Measurements from ENCODE around the gene MUSTN1. TPM values are rescaled to one million over a fixed set of nuclear protein-coding genes. Genes with fewer than 3 reads are reported as not detected.

Gene MUSTN1
- total and polyA plus RNA-seq, 4 donors, result 0.65 to 189 (median 9.3) TPM

DNA sequence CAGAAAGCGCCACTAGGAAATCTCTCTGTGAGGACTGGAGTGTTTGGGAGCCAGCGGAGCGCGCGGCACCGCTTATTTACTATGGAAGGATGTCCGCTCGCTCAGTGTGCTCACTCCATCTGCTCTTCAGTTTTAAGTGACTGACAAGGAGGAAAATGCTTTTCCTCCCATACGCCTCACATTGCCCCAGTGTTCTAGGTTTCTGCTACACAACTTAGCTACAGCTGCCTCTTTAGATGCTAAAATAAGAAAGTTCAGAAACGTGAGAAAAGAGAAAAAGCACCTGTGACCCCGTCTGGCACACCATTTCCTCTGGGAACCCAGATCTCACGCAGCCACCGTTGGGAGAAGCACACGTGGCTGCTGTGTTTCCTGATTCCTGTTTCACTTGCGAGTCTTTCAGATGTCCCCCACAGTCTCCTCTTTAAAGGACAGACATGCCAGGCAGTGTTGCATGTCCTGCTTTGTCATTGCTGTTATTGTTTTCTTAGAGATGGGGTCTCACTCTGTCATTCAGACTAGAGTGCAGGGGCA lies 11.7 kb upstream of the MUSTN1 start:
- H3K36me3 ChIP-seq (ENCODE audit: control insufficient read depth, insufficient read depth, low read length), result peaks cover 70% of the 10 kb centered on the region
- no peaks in the 10 kb centered on the region for H3K27me3 ChIP-seq (ENCODE audit: control insufficient read depth, insufficient read depth, low read length)
- H3K27ac ChIP-seq (ENCODE audit: low read depth, low read length), result no peak overlapping the region
- DNase-seq (ENCODE audit: low read depth in 4 of 6, low spot score in 6 of 6), result no peak
- no peak overlapping the region for H3K4me3 ChIP-seq (ENCODE audit: low read depth, low read length)
- H3K9me3 ChIP-seq (ENCODE audit: control insufficient read depth, insufficient read depth, low read length), result no peaks in the 10 kb centered on the region
- H3K4me1 ChIP-seq (ENCODE audit: control insufficient read depth, insufficient read depth, low read length), result peaks cover 31% of the 10 kb centered on the region
- 68% methylated on average over 13 of the region's 15 CpGs for WGBS (ENCODE audit: insufficient coverage)

DNA sequence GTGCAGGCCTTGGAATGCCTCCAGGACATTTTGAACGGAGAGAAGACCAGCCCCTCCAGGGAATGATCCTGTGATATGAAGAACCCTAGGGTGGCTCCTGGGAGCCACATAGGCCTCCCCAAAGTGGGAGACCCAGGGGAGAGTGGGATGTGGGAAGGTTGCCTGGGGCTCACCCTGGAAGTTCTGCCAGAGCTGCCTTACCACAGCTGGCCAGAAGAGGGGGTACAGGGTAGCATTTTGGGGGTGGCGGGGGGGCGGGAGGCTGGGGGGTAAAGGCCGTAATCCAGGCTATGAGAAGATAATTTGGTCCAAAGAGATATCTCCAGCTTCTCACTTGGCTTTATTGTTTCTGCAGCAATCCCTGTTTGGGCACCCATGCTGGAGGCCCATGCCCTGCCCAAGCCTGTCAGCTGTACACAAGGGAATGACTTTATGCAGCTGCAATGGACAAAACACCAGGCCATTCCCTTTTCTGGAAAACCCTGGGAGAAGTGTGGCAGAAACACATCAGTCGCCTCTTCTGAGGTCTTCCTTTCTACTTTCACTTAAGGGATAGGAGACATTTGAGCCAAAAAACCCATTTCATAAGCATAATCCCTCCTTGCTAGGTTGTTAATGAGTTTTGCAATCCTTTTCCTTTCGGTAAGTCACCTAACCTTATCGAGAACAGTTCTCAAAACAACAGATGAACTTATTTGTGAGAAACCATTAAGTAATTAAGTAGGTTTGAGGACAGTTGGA lies 11.0 kb upstream of the MUSTN1 start:
- Histone ChIP-seq H3K27ac (ENCODE audit: low read depth, low read length) (peak overlapping the region; percentile 63), H3K27me3 (ENCODE audit: control insufficient read depth, insufficient read depth, low read length) (no peaks in the 10 kb centered on the region), H3K9me3 (ENCODE audit: control insufficient read depth, insufficient read depth, low read length) (no peaks in the 10 kb centered on the region), H3K4me1 (ENCODE audit: control insufficient read depth, insufficient read depth, low read length) (peaks cover 37% of the 10 kb centered on the region), H3K4me3 (ENCODE audit: low read depth, low read length) (no peak overlapping the region), H3K36me3 (ENCODE audit: control insufficient read depth, insufficient read depth, low read length) (peaks cover 76% of the 10 kb centered on the region)
- DNase-seq (ENCODE audit: low read depth in 4 of 6, low spot score in 6 of 6), result no peak
- WGBS (ENCODE audit: insufficient coverage), result 85% methylated on average over 4 of the region's 7 CpGs

DNA sequence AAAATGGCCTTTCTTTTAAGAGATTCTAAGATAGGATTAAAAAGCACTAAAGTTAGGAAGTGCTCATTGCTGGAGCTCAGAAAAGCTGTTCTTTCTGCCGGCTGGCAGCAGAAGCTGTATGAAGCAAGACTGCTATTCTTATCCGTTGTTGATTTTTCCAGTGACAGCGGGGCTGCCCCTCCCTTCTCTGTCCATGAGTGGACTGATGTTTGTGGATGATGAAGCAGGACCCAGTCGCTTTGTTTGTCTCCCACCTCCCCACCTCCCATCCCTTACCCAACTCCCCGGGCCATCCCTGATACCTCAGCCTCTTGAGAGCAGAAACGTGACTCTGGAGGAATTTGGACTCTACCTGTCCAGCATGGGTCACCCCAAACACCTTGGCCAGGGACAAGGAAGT lies 10.3 kb upstream of the MUSTN1 start:
- Histone ChIP-seq H3K4me1 (ENCODE audit: control insufficient read depth, insufficient read depth, low read length) (peaks cover 37% of the 10 kb centered on the region), H3K36me3 (ENCODE audit: control insufficient read depth, insufficient read depth, low read length) (peaks cover 78% of the 10 kb centered on the region), H3K27me3 (ENCODE audit: control insufficient read depth, insufficient read depth, low read length) (no peaks in the 10 kb centered on the region), H3K27ac (ENCODE audit: low read depth, low read length) (peak overlapping the region; percentile 63), H3K4me3 (ENCODE audit: low read depth, low read length) (no peak overlapping the region), H3K9me3 (ENCODE audit: control insufficient read depth, insufficient read depth, low read length) (no peaks in the 10 kb centered on the region)
- DNase-seq (ENCODE audit: low read depth in 4 of 6, low spot score in 6 of 6), result peak in 1 of 6 donors; percentile 31
- no CpG with 5 or more reads among the region's 6 CpGs for WGBS (ENCODE audit: insufficient coverage)

DNA sequence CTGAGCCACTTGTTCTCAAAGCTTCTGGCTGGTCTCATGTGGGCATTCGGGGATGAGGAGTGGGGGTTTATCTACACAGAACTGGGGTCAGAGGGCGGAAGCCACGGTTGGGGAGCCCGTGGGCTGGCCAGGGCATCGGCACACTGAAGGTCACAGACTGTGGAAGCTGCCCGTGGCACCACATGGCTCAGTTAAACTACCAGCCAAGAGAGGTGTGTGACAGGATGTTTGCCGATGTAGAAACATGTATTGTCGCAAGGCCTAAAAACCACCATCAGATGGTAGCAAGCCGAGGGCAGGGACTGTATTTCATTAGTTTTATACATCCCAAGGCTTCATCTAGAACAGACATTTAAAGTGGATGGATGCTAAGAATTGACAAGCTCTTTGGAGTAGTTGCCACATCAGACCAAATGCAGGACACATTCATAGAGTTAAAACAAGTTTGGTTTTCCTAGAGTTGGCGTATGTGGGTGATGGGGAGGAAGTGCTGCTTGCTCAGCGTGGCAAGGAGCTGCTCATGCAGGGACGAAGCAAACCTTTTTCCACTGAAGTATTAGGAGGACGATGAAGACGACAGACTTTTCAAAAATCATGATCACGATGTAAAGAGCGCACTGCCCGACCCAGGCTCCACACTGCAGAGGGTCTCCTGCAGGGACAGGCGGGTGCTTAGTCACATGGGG lies 9.6 kb upstream of the MUSTN1 start:
- H3K4me3 ChIP-seq (ENCODE audit: low read depth, low read length), result no peak overlapping the region
- no peak overlapping the region for H3K27ac ChIP-seq (ENCODE audit: low read depth, low read length)
- H3K36me3 ChIP-seq (ENCODE audit: control insufficient read depth, insufficient read depth, low read length), result peaks cover 74% of the 10 kb centered on the region
- no peak for DNase-seq (ENCODE audit: low read depth in 4 of 6, low spot score in 6 of 6)
- no peaks in the 10 kb centered on the region for H3K27me3 ChIP-seq (ENCODE audit: control insufficient read depth, insufficient read depth, low read length)
- 92% methylated on average over 15 of the region's 18 CpGs for WGBS (ENCODE audit: insufficient coverage)
- H3K4me1 ChIP-seq (ENCODE audit: control insufficient read depth, insufficient read depth, low read length), result peaks cover 37% of the 10 kb centered on the region
- no peaks in the 10 kb centered on the region for H3K9me3 ChIP-seq (ENCODE audit: control insufficient read depth, insufficient read depth, low read length)

DNA sequence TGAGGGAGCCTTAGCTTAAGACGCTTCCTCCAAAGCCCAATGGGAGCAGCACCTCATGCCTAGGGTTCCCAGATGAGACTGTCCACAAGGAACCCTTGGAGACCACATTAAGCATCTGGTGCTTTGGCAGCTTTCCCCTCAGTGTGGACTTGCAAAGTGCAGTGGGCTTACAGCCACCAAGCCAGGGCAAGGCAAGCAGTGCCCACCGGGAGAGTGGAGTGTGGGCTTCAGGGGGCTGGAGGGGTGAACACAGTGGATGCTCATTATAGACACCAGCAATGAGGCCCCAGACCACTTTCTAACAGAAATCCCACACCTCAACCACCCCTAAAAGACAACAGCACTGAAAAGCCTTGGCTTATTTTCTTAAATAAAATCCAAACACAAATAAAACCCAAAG lies 9.1 kb upstream of the MUSTN1 start:
- Histone ChIP-seq H3K4me3 (ENCODE audit: low read depth, low read length) (no peak overlapping the region), H3K27ac (ENCODE audit: low read depth, low read length) (no peak overlapping the region), H3K36me3 (ENCODE audit: control insufficient read depth, insufficient read depth, low read length) (peaks cover 74% of the 10 kb centered on the region), H3K4me1 (ENCODE audit: control insufficient read depth, insufficient read depth, low read length) (peaks cover 37% of the 10 kb centered on the region), H3K27me3 (ENCODE audit: control insufficient read depth, insufficient read depth, low read length) (no peaks in the 10 kb centered on the region), H3K9me3 (ENCODE audit: control insufficient read depth, insufficient read depth, low read length) (no peaks in the 10 kb centered on the region)
- 82% methylated on average over 1 of the region's 2 CpGs for WGBS (ENCODE audit: insufficient coverage)
- DNase-seq (ENCODE audit: low read depth in 4 of 6, low spot score in 6 of 6), result no peak

DNA sequence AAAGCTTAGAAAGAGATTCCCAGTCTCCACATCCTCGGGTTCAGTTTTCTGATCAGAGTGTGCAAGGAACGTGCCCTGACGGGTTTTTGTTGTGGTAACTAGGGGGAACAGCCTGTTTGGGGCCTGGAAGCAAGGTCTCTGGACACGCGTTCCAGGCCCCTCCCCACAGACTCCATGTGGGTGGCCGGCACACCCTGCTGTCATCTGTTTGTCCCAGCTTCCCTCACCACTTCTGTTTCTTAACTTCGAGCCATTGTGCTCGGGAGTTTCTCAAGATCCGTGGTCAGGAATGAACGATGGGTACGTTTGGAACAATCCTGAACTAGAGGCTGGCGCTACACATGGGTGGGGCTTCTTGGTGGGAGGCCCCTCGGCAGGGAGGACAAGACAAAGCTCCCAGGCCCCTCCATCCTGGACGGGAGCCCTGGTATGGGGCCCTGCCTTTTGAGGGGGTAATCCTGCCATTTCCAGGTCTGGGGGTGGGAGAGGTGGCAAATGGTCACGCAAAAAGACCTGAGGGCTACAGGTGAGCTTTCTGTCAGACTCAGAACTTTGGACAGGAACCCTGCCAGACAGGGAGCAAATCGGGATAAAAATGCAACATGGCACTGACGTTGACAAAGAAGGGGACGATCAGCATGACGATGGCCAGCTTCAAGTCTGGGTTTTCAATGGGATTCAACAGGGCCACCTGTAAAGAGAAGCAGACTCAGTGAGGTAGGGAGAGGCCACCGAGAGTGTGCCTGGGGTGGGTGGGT lies 8.5 kb upstream of the MUSTN1 start:
- H3K9me3 ChIP-seq (ENCODE audit: control insufficient read depth, insufficient read depth, low read length), result no peaks in the 10 kb centered on the region
- H3K27ac ChIP-seq (ENCODE audit: low read depth, low read length), result no peak overlapping the region
- H3K27me3 ChIP-seq (ENCODE audit: control insufficient read depth, insufficient read depth, low read length), result no peaks in the 10 kb centered on the region
- H3K4me3 ChIP-seq (ENCODE audit: low read depth, low read length), result no peak overlapping the region
- peaks cover 73% of the 10 kb centered on the region for H3K36me3 ChIP-seq (ENCODE audit: control insufficient read depth, insufficient read depth, low read length)
- 46% methylated on average over 19 of the region's 20 CpGs for WGBS (ENCODE audit: insufficient coverage)
- DNase-seq (ENCODE audit: low read depth in 4 of 6, low spot score in 6 of 6), result no peak
- peaks cover 37% of the 10 kb centered on the region for H3K4me1 ChIP-seq (ENCODE audit: control insufficient read depth, insufficient read depth, low read length)

DNA sequence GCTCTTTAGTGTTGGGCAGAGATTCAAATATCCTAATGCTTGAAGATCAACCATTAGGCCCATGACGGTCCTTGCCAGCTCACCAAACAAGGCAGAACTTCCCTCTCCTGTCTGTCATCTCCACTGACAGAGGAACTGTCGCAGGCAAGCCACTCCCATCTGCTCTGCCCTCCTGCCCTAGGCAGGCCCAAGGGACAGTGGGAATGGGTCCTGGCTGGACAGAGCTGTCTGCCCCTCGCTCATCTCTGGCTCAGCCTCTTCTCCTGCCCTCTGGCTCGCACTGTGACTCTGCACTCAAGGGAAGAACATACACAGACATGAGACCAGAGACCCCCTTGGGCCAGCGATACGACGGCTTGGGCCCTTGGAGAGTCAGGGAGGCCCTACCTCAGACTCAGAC lies 7.6 kb upstream of the MUSTN1 start:
- H3K4me3 ChIP-seq (ENCODE audit: low read depth, low read length), result no peak overlapping the region
- no peak overlapping the region for H3K27ac ChIP-seq (ENCODE audit: low read depth, low read length)
- no peaks in the 10 kb centered on the region for H3K9me3 ChIP-seq (ENCODE audit: control insufficient read depth, insufficient read depth, low read length)
- no peak for DNase-seq (ENCODE audit: low read depth in 4 of 6, low spot score in 6 of 6)
- H3K4me1 ChIP-seq (ENCODE audit: control insufficient read depth, insufficient read depth, low read length), result peaks cover 37% of the 10 kb centered on the region
- WGBS (ENCODE audit: insufficient coverage), result 76% methylated on average over 7 of the region's 7 CpGs
- H3K27me3 ChIP-seq (ENCODE audit: control insufficient read depth, insufficient read depth, low read length), result no peaks in the 10 kb centered on the region
- H3K36me3 ChIP-seq (ENCODE audit: control insufficient read depth, insufficient read depth, low read length), result peaks cover 70% of the 10 kb centered on the region

DNA sequence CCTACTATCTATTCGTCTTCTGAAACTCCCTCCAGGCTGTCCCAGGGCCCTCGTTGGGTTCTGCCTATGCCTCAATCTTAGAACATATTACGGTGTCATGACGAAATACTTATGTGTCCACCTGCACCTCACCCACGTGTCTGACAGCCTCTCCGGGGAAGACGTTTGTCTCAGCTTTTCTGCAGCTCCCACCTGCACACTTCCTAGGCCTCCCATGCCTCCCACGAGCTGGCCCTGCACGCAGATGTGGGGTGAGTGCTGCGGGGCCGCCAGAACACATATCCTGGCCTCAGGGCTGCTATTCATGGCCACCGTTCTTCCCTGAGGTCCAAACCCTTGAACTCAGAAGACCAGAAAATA lies 7.1 kb upstream of the MUSTN1 start:
- Histone ChIP-seq H3K27ac (ENCODE audit: low read depth, low read length) (no peak overlapping the region), H3K9me3 (ENCODE audit: control insufficient read depth, insufficient read depth, low read length) (no peaks in the 10 kb centered on the region), H3K36me3 (ENCODE audit: control insufficient read depth, insufficient read depth, low read length) (peaks cover 69% of the 10 kb centered on the region), H3K27me3 (ENCODE audit: control insufficient read depth, insufficient read depth, low read length) (no peaks in the 10 kb centered on the region), H3K4me3 (ENCODE audit: low read depth, low read length) (no peak overlapping the region), H3K4me1 (ENCODE audit: control insufficient read depth, insufficient read depth, low read length) (peaks cover 37% of the 10 kb centered on the region)
- 79% methylated on average over 12 of the region's 12 CpGs for WGBS (ENCODE audit: insufficient coverage)
- DNase-seq (ENCODE audit: low read depth in 4 of 6, low spot score in 6 of 6), result no peak

DNA sequence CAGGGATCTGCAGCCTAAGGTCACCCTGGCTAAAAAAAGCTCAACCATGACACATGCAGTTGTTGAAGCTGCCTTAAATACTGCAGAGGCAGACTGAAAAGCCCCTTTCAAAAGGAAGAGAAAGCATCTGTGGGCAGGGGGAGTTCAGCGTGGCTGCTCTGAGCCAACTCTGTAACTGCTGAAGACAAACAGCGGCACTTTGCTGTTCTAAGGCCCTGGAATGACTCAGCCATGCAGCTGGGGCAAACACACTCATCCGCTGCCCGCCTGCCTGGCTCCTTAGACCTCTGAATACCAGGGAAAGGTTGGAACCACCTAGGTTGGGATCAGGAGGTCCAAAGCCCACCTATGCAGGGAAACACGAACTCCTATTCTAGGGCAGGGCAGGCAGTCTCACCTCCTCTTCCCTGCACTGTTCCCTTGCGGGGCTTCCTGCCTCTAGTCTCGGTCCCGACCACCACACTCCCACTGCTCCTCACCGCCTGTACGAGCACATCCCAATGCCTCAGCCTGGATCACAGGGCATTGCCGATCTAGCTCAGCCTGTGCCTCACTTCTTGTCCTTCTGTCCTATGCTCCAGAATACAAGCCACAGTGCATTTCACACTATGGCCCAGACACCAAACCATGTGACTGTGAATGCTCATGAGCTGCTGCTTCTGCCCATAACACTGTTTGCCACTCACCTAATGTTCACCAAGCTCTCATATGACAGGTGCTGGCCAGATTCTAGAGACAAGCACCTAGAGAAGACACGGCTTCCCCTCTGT lies 6.6 kb upstream of the MUSTN1 start:
- Histone ChIP-seq H3K36me3 (ENCODE audit: control insufficient read depth, insufficient read depth, low read length) (peaks cover 68% of the 10 kb centered on the region), H3K4me1 (ENCODE audit: control insufficient read depth, insufficient read depth, low read length) (peaks cover 37% of the 10 kb centered on the region), H3K9me3 (ENCODE audit: control insufficient read depth, insufficient read depth, low read length) (no peaks in the 10 kb centered on the region), H3K27ac (ENCODE audit: low read depth, low read length) (no peak overlapping the region), H3K4me3 (ENCODE audit: low read depth, low read length) (no peak overlapping the region), H3K27me3 (ENCODE audit: control insufficient read depth, insufficient read depth, low read length) (no peaks in the 10 kb centered on the region)
- DNase-seq (ENCODE audit: low read depth in 4 of 6, low spot score in 6 of 6), result no peak
- 90% methylated on average over 10 of the region's 12 CpGs for WGBS (ENCODE audit: insufficient coverage)
